Subcutaneous abdominal adipose tissue (tissue), 5 donors: Measurements from ENCODE around the gene IL27RA.

ENCODE experiments used
- H3K27ac ChIP-seq: one replicate; pipeline ENCODE4 v1.7.0; 2013; ENCODE audit warnings: low read depth, mild to moderate bottlenecking, inconsistent platforms, low read length, moderate library complexity
- H3K27me3 ChIP-seq, 5 donors: one replicate each; pipeline ENCODE4 v1.7.0; 2013; ENCODE audit warnings: low read length in 5 of 5, inconsistent platforms in 1 of 5; ENCODE audit not compliant: control insufficient read depth in 5 of 5, insufficient read depth in 4 of 5
- H3K36me3 ChIP-seq, 5 donors: one replicate each; pipeline ENCODE4 v1.7.0; 2013; ENCODE audit warnings: low read length in 5 of 5; ENCODE audit not compliant: control insufficient read depth in 5 of 5, insufficient read depth in 5 of 5
- H3K4me1 ChIP-seq, 5 donors: one replicate each; pipeline ENCODE4 v1.7.0; 2013; ENCODE audit warnings: low read length in 5 of 5, mild to moderate bottlenecking in 3 of 5, moderate library complexity in 1 of 5; ENCODE audit not compliant: control insufficient read depth in 5 of 5, insufficient read depth in 5 of 5
- H3K4me3 ChIP-seq, 5 donors: one replicate each; pipeline ENCODE4 v1.7.0; 2013; ENCODE audit warnings: low read length in 5 of 5, low read depth in 1 of 5
- H3K9ac ChIP-seq, 5 donors: one replicate each; pipeline ENCODE4 v1.7.0; 2013; ENCODE audit warnings: low read length in 5 of 5, mild to moderate bottlenecking in 4 of 5, moderate library complexity in 3 of 5
- H3K9me3 ChIP-seq, 5 donors: one replicate each; pipeline ENCODE4 v1.7.0; 2013; ENCODE audit warnings: low read length in 5 of 5; ENCODE audit not compliant: control insufficient read depth in 5 of 5
- donor health status: healthy.
- donor health status: healthy.
- donor health status: healthy.
- donor health status: healthy.
- donor health status: healthy.

IL27RA gene

DNA sequence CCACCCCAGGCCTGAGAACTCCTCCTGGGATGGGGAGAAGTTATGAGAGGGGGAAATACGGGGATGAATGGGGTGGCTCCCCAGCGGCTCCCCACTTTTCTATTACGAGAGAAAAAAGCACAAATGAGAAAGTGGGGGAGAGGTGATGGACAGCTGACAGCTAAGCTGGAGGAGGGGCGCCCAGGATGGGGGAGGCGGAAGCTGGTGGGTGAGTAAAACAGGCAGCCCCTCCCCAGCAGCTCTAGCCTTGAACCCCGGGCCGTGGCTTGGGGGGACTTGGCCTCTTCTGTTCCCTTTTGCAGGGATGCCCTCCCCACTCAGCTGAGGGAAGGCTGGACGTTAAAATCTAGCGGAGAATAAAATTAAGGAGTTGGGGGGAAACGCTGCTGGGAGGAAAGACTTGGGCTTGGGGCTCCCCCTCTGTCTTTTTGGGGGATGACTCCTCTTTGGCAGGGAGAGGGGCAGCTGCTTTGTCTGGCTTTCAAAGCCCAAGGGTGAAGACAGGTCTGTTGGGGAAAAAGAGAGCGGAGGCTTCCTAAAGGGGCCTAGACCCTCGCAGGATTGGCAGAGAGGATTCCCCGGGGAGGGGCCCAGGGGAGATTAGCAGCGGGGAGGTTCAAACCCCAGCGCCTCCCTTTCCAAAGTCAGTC is 60.4 kb downstream of the IL27RA start:
- Histone ChIP-seq H3K9ac (peak overlapping the region in 4 of 5 donors; percentile 71 to 90 (median 82)), H3K4me1 (peaks cover 0 to 21% (median 15%) of the 10 kb centered on the region in 5 donors), H3K4me3 (peak overlapping the region; percentile 75 to 83 (median 80)), H3K9me3 (peaks cover 0 to 9% (median 8%) of the 10 kb centered on the region in 5 donors), H3K27me3 (no peaks in the 10 kb centered on the region), H3K36me3 (peaks cover 0 to 25% (median 18%) of the 10 kb centered on the region in 5 donors), H3K27ac (peak overlapping the region; percentile 92)

DNA sequence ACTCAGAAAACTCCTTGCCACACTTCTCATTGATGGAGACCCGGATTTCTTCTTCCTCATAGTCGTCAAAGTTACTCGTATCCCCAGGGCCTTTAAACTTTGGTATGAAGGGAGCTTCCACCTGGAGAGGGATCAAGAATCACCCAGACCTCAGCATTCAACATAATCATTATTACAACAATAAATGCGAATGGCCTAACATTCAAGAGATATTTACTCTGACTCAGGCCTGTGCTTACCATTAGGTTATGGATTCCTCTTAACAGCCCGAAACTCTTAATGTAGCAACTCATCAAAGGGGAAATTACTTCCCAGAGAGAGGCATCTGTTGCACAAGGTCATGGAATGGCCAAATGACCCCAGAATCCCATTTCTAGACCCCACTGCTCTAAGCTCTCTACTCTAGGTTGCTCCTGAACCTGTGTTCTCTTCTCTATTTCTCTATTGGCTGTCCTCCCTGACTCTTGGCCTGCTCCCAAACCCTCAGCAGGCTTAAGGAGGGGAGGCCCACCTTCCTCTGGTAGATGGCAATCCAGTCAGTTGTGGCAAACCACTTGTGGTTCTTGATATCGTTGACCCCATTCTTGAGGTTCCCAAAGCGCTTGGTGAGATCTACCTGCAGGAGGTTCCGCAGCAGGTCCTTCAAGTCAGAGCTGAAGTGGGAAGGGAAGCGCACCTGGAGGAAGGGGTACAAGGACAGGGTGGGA is 61.7 kb downstream of the IL27RA start:
- peaks cover 0 to 21% (median 15%) of the 10 kb centered on the region in 5 donors for H3K4me1 ChIP-seq
- H3K9me3 ChIP-seq = peaks cover 0 to 9% (median 8%) of the 10 kb centered on the region in 5 donors
- no peak overlapping the region for H3K27ac ChIP-seq
- no peaks in the 10 kb centered on the region for H3K27me3 ChIP-seq
- peak overlapping the region in 1 of 5 donors; percentile 15 for H3K4me3 ChIP-seq
- H3K36me3 ChIP-seq = peaks cover 0 to 35% (median 27%) of the 10 kb centered on the region in 5 donors
- no peak overlapping the region for H3K9ac ChIP-seq

DNA sequence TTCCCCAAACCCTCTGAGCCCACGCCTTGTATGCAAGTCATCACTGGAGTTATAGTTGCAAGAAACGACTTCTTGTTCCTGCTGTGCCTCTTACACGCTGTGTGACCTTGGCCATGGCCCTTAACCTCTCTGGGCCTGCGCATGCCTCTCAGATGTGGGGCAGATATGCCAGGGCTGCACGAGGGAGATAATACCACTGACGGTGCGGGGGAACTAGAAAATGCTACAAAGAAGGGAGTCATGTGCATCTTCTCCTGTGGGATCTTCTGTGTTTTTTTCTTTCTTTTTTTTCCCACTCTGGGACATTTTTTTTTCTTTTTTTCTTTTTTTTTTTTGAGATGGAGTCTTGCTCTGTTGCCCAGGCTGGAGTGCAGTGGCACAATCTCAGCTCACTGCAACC is 63.3 kb downstream of the IL27RA start:
- H3K27me3 ChIP-seq = no peaks in the 10 kb centered on the region
- H3K36me3 ChIP-seq = peaks cover 0 to 29% (median 24%) of the 10 kb centered on the region in 5 donors
- H3K9me3 ChIP-seq = peaks cover 0 to 9% (median 8%) of the 10 kb centered on the region in 5 donors

DNA sequence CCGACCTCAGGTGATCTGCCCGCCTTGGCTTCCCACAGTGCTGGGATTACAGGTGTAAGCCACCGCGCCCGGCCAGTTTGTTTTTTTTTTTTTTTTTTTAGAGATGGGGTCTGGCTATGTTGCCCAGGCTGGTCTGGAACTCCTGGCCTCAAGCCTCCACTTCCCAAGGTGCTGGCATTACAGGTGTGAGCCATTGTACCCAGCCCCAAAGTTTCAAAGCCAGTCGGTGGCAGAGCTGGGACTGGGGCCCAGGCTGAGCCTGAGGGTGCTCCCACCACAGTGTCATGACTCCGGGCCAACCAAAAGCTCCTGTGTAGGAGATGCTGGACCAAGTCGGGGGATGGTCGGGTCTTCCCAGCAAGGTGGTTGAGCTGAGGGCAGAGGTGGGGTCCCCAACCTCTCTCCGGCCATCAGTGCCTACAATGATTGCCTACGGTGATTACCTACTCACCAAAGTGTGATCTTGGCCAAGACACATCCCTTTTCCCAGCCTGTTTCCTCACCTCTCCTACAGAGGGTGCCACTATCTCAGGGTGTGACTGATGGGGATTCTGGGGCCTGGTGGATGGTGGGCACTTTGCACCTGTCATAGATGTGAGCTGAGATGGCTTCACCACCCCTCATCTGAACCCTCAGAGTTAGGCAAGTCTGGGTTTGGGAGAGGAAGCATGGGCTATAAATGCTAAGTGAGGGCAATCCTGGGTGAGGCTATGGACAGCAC is 64.9 kb downstream of the IL27RA start:
- Histone ChIP-seq H3K9me3 (peaks cover 0 to 9% (median 8%) of the 10 kb centered on the region in 5 donors), H3K9ac (no peak overlapping the region), H3K27ac (no peak overlapping the region), H3K27me3 (no peaks in the 10 kb centered on the region), H3K36me3 (peaks cover 0 to 44% (median 33%) of the 10 kb centered on the region in 5 donors), H3K4me1 (peaks cover 0 to 9% (median 7%) of the 10 kb centered on the region in 5 donors), H3K4me3 (no peak overlapping the region)

More for the DNA sequence above, 63.3 kb downstream of the IL27RA start:
- Histone ChIP-seq H3K9ac (no peak overlapping the region), H3K27ac (no peak overlapping the region), H3K4me3 (no peak overlapping the region), H3K4me1 (peaks cover 0 to 11% (median 8%) of the 10 kb centered on the region in 5 donors)

DNA sequence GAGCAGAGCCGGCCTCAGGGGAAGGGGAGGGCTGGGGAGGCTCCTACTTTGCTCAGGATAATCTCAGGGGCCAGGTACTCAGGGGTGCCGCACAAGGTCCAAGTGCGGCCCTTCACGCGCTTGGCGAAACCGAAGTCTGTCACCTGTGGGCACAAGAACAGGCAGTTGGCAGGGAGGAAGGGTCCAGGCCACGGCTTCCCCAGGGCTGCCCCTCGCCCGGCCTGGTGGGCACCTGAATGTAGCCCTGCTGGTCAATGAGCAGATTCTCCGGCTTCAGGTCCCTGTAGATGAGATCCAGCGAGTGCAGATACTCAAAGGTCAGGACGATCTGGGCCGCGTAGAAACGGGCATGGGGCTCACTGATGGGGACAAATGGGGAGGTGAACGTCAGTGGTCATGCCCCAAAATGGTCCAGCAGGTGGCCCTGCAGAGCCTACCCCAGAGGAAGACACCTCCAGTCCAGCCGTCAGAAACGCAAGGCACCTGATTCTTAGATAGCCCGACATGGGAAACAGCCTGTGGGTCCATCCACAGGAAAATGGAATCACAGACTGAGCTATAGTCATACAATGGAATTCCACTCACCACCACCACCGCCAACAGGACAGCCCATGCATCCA is 66.1 kb downstream of the IL27RA start:
- Histone ChIP-seq H3K9ac (no peak overlapping the region), H3K36me3 (peaks cover 0 to 51% (median 39%) of the 10 kb centered on the region in 5 donors), H3K9me3 (peaks cover 0 to 9% (median 8%) of the 10 kb centered on the region in 5 donors), H3K27ac (no peak overlapping the region), H3K4me1 (peaks cover 6 to 11% (median 10%) of the 10 kb centered on the region in 5 donors), H3K4me3 (no peak overlapping the region), H3K27me3 (no peaks in the 10 kb centered on the region)

DNA sequence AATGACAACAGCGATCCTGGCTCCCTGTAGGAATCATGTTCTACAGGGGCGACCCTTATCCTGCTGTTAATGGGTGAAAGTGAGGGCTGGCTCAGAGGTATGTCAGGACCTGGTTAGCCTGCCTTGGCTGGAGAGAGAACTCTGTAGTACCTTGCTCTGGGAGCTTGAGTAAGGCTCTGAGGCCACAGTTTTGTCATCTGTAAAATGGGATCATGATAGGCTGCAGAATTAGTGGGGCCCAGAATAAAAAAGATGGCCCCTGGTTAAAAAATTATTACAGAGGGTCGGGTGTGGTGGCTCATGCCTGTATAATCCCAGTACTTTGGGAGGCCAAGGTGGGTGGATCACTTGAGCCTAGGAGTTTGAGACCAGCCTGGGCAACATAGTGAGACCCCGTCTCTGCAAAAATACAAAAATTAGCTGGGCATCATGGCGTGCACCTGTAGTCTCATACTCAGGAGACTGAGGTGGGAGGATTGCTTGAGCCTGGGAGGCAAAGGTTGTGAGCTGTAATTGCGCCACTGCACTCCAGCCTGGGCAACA is 69.5 kb downstream of the IL27RA start:
- no peak overlapping the region for H3K9ac ChIP-seq
- no peak overlapping the region for H3K27ac ChIP-seq
- no peak overlapping the region for H3K4me3 ChIP-seq
- H3K9me3 ChIP-seq = no peaks in the 10 kb centered on the region
- H3K36me3 ChIP-seq = peaks cover 0 to 79% (median 53%) of the 10 kb centered on the region in 5 donors
- peaks cover 6 to 20% (median 17%) of the 10 kb centered on the region in 5 donors for H3K4me1 ChIP-seq
- no peaks in the 10 kb centered on the region for H3K27me3 ChIP-seq

DNA sequence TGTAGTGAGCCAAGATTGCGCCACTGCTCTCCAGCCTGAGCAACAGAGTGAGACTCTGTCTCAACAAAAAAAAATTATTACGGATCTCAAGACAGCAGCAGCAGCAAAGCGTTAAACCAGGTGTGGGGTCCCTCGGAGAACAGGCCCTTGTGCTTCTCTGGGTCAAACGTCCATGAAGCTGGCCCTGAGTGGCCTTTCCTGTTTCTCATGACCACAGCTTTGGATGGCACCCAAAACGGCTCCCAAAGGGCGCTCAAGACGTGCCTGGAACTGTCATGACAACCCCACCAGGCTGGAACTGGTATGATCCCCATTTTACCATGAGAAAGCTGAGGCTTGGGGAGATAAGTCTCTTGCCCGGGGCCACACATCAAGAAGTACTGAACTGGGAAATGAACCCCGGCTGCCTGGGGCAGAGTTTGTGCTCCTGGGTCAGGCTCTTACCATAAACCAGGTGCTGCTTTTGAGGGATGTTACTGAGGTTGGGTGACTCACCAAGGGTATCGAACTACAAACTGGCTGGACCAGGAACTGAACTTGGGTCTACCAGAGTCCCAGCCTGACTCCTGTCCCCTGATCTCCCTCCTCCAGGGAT is 70.6 kb downstream of the IL27RA start:
- Histone ChIP-seq H3K9me3 (no peaks in the 10 kb centered on the region), H3K4me1 (peaks cover 6 to 20% (median 18%) of the 10 kb centered on the region in 5 donors), H3K9ac (peak overlapping the region in 1 of 5 donors; percentile 71), H3K4me3 (no peak overlapping the region), H3K27me3 (no peaks in the 10 kb centered on the region), H3K27ac (peak overlapping the region; percentile 74), H3K36me3 (peaks cover 0 to 77% (median 50%) of the 10 kb centered on the region in 5 donors)

DNA sequence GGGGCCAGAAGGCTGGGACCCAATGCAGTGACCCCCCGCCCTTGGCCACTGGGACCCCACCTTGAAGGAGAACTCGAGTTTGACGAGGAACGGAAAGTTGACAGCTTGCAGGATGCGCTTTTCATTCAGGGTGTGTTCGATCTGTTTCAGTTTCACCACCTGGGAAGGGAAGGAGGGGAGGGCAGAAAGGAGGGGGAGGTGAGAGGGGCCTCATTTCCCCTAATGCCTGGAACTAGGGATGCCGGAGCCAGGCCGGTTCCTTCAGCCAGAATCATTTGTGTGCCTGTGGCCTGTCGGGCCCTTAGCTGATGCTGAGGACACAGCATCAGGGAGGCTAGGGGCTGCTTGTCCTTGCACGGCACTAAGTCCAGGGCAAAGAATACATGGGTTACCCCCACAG is 71.2 kb downstream of the IL27RA start:
- Histone ChIP-seq H3K9ac (peak overlapping the region in 1 of 5 donors; percentile 71), H3K9me3 (no peaks in the 10 kb centered on the region), H3K4me1 (peaks cover 6 to 26% (median 22%) of the 10 kb centered on the region in 5 donors), H3K4me3 (no peak overlapping the region), H3K27me3 (no peaks in the 10 kb centered on the region), H3K36me3 (peaks cover 0 to 72% (median 48%) of the 10 kb centered on the region in 5 donors), H3K27ac (peak overlapping the region; percentile 74)
